Ascending aorta (tissue), 2 donors: Measurements from ENCODE around the gene LACRT. TPM values are rescaled to one million over a fixed set of nuclear protein-coding genes. Genes with fewer than 3 reads are reported as not detected.
A peak's percentile ranks its signal among the peaks of the same experiment; 100 is the strongest.

Source experiments
- DNase-seq, 2 donors: peaks; one replicate each; pipeline ENCODE4 v3.0.0-alpha.2; 2019; ENCODE audit warnings: low spot score in 2 of 2
- H3K27ac ChIP-seq, 2 donors: fragments of 200-600 bp; sonication (generic); one replicate each; pipeline ENCODE4 v1.5.1; 2016 to 2017; ENCODE audit warnings: mild to moderate bottlenecking in 1 of 2
- H3K27me3 ChIP-seq: fragments of 200-600 bp; sonication (generic); one replicate; pipeline ENCODE4 v1.5.1; 2017
- H3K36me3 ChIP-seq, 2 donors: fragments of 200-600 bp; sonication (generic); one replicate each; pipeline ENCODE4 v1.5.1; 2016
- H3K4me1 ChIP-seq, 2 donors: fragments of 200-600 bp; sonication (generic); one replicate each; pipeline ENCODE4 v1.5.1; 2016 to 2017; ENCODE audit warnings: mild to moderate bottlenecking in 1 of 2
- H3K4me3 ChIP-seq, 2 donors: fragments of 200-600 bp; sonication (generic); one replicate each; pipeline ENCODE4 v1.5.1; 2016 to 2017; ENCODE audit warnings: mild to moderate bottlenecking in 1 of 2
- H3K9me3 ChIP-seq, 2 donors: fragments of 200-600 bp; sonication (generic); one replicate each; pipeline ENCODE4 v1.5.1; 2016
- intact Hi-C: fragments of 100-400 bp; cut with DNase I; formaldehyde crosslinking; loops from one replicate; pipeline ENCODE4 v1.15.1; 2023
- total RNA-seq: library from RNA; depleted of rRNA; stranded (reverse); fragments of >200 nt; gene quantifications from one replicate; pipeline ENCODE4 v1.1.0, GENCODE V29; 2016
- TF ChIP-seq, protein P1 (sequence below), 3 experiments: fragments of 200-600 bp in 2 of 3; fragments of 450-650 bp in 1 of 3; sonication (generic) in 2 of 3; IDR thresholded peaks; one replicate each; pipeline ENCODE4 v1.5.1; 2016 to 2019; ENCODE audit warnings: antibody characterized with exemption in 3 of 3, mild to moderate bottlenecking in 1 of 3, moderate library complexity in 1 of 3

Gene LACRT
- total RNA-seq, 1 donor from 2014 or later, result not detected

DNA sequence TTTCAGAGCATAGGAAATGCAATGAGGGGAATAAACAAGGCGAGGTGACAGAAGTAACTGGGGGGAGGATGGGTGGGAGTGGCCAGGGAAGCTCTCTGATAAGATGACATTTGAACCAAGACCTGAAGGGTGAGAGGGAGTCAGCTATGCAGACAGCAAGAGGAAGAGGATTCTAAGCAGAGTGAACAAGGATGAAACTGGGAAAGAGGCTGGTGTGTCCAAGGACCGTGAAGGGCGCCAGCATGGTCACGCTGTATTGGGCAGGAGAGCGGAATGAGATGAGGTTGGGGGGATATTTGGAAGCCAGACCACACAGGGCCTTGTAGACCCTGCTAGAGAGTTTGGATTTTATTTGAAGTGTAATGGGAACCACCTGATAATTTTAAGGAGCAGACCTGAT is 35.7 kb downstream of the LACRT start:
- peak in 1 of 2 donors; percentile 7 for DNase-seq
- intact Hi-C loops, result no loop called here
- TF ChIP-seq, protein P1, sequence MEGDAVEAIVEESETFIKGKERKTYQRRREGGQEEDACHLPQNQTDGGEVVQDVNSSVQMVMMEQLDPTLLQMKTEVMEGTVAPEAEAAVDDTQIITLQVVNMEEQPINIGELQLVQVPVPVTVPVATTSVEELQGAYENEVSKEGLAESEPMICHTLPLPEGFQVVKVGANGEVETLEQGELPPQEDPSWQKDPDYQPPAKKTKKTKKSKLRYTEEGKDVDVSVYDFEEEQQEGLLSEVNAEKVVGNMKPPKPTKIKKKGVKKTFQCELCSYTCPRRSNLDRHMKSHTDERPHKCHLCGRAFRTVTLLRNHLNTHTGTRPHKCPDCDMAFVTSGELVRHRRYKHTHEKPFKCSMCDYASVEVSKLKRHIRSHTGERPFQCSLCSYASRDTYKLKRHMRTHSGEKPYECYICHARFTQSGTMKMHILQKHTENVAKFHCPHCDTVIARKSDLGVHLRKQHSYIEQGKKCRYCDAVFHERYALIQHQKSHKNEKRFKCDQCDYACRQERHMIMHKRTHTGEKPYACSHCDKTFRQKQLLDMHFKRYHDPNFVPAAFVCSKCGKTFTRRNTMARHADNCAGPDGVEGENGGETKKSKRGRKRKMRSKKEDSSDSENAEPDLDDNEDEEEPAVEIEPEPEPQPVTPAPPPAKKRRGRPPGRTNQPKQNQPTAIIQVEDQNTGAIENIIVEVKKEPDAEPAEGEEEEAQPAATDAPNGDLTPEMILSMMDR (IDR thresholded peaks at IDR 0.05), result no peak

DNA sequence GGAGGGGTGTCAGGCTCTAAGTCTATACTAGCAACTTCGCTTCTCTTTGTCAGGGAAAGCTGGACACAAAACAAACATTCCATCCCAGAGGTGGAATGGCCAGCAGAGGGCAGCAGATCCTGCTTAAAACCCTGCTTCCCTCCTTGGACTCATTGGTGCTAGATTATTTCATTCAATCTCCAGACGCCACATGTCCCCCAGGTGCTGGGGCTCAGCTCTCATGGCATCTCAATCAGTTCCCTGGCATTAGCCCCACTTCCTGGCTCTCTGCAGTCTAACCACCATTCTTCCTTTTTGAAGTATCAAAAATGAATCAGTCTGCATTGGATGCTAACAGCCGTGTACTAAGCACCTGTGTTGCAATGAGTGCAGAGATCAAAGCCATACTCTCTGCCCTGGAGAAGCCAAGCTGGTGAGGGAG is 38.2 kb downstream of the LACRT start:
- intact Hi-C loops, result loop anchor here (2.0 kb wide), 1 partner anchor 16 kb away; no protein-coding TSS in a partner anchor
- H3K9me3 ChIP-seq, result no peaks in the 10 kb centered on the region
- no peak overlapping the region for H3K27ac ChIP-seq
- DNase-seq, result peak in 1 of 2 donors; percentile 84
- no peaks in the 10 kb centered on the region for H3K4me1 ChIP-seq
- H3K4me3 ChIP-seq, result no peak overlapping the region
- TF ChIP-seq, protein P1 (IDR thresholded peaks at IDR 0.05), result peak; percentile 44 to 86 (median 82)
- no peaks in the 10 kb centered on the region for H3K27me3 ChIP-seq
- H3K36me3 ChIP-seq, result no peaks in the 10 kb centered on the region

More for the DNA sequence above, 35.7 kb downstream of the LACRT start:
- H3K27me3 ChIP-seq, result no peaks in the 10 kb centered on the region
- H3K27ac ChIP-seq, result no peak overlapping the region
- no peaks in the 10 kb centered on the region for H3K9me3 ChIP-seq
- H3K4me1 ChIP-seq, result no peaks in the 10 kb centered on the region
- H3K4me3 ChIP-seq, result no peak overlapping the region
- H3K36me3 ChIP-seq, result no peaks in the 10 kb centered on the region

DNA sequence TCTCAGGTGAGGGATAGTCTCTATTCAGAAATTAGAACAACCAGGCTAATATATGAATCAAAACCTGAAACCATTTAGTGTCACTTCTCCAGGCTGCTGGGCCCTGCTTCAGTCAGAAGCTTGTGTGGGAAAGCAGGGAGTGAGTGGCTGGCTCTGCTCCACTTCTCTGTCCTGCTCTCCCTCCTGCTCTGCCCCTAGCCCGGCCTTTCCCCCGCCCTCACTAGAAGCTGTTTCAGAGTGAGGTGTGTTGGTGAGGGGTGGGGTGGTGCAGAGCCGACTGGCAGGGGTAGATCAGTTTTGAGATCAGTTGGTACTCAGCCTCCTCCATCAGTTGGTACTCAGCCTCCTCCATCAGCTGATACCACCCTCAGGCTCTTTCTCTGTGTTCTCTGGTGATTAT is 39.2 kb downstream of the LACRT start:
- Histone ChIP-seq H3K4me1 (no peaks in the 10 kb centered on the region), H3K27me3 (no peaks in the 10 kb centered on the region), H3K27ac (no peak overlapping the region), H3K4me3 (no peak overlapping the region), H3K36me3 (no peaks in the 10 kb centered on the region), H3K9me3 (no peaks in the 10 kb centered on the region)
- DNase-seq, result no peak
- intact Hi-C loops, result no loop called here
- TF ChIP-seq, protein P1 (IDR thresholded peaks at IDR 0.05), result no peak

DNA sequence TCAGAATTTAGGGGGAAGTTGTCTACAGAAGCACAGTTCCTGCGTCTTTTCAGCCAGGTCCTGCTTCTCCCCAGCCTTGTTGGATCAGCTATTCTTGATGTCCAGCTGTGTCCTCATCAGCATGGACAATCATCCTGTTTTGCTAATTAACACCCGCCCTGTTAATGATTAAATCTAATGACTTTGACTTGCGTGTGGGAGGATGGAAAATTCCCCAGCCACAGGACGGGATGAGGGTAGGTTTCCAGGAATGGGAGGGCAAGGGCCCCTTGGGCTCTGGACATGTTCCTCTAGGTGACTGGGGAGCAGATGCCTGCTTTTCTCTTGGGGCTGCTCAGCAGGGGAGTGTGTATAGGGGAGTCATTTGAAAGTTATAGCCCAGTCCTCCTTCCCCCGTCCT is 41.0 kb downstream of the LACRT start:
- no peak for DNase-seq
- Histone ChIP-seq H3K36me3 (no peaks in the 10 kb centered on the region), H3K27ac (no peak overlapping the region), H3K4me3 (no peak overlapping the region), H3K9me3 (no peaks in the 10 kb centered on the region), H3K4me1 (peaks cover 3 to 4% of the 10 kb centered on the region in 2 donors), H3K27me3 (no peaks in the 10 kb centered on the region)
- intact Hi-C loops, result no loop called here
- TF ChIP-seq, protein P1 (IDR thresholded peaks at IDR 0.05), result no peak

DNA sequence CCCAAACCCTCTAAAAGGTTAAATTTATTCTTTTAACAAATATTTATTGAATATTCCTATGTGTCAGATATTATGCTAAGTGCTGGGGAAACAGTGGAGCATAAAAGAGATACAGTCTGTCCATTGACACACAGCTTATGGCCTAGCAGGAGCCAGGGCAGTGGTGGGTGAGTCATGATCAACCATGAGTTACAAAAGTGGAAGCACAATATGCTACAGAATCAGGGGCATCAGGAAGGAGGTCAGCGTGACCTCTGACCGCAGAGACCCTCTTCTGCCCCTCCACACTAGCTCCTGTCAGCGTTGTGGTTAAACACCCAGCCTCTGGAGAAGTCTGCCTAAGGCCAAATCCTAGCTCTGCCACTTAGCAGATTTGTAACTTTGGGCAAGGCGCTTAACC is 41.6 kb downstream of the LACRT start:
- intact Hi-C loops, result no loop called here
- no peak for DNase-seq
- Histone ChIP-seq H3K4me1 (peaks cover 4% of the 10 kb centered on the region in 2 donors), H3K27me3 (no peaks in the 10 kb centered on the region), H3K27ac (no peak overlapping the region), H3K36me3 (no peaks in the 10 kb centered on the region), H3K9me3 (no peaks in the 10 kb centered on the region), H3K4me3 (no peak overlapping the region)
- TF ChIP-seq, protein P1 (IDR thresholded peaks at IDR 0.05), result no peak

DNA sequence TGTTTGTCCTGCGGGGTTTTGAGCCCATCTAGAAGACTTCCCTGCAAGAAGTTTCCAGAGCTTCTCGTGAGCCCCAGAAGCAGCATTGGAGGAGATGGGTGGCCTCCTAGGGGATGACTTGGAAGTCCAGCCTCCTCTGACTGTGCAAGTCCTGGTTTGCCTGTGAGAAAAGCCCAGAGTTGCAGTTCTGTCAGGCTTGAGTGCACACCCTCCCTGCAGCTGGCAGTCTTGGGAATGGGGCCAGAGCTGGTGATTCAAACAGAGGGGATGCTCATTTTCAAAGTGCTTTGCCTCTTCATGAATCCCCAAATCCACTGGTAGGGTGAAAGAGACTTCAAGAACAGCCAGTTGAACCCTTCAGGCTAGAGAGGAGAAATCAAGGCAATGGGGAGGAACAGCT is 42.4 kb downstream of the LACRT start:
- Histone ChIP-seq H3K27ac (no peak overlapping the region), H3K9me3 (no peaks in the 10 kb centered on the region), H3K4me1 (peaks cover 4 to 10% of the 10 kb centered on the region in 2 donors), H3K36me3 (no peaks in the 10 kb centered on the region), H3K27me3 (no peaks in the 10 kb centered on the region), H3K4me3 (no peak overlapping the region)
- intact Hi-C loops, result no loop called here
- DNase-seq, result no peak
- TF ChIP-seq, protein P1 (IDR thresholded peaks at IDR 0.05), result no peak
